ENCODE measurements around the gene UBL7.

UBL7 gene

DNA sequence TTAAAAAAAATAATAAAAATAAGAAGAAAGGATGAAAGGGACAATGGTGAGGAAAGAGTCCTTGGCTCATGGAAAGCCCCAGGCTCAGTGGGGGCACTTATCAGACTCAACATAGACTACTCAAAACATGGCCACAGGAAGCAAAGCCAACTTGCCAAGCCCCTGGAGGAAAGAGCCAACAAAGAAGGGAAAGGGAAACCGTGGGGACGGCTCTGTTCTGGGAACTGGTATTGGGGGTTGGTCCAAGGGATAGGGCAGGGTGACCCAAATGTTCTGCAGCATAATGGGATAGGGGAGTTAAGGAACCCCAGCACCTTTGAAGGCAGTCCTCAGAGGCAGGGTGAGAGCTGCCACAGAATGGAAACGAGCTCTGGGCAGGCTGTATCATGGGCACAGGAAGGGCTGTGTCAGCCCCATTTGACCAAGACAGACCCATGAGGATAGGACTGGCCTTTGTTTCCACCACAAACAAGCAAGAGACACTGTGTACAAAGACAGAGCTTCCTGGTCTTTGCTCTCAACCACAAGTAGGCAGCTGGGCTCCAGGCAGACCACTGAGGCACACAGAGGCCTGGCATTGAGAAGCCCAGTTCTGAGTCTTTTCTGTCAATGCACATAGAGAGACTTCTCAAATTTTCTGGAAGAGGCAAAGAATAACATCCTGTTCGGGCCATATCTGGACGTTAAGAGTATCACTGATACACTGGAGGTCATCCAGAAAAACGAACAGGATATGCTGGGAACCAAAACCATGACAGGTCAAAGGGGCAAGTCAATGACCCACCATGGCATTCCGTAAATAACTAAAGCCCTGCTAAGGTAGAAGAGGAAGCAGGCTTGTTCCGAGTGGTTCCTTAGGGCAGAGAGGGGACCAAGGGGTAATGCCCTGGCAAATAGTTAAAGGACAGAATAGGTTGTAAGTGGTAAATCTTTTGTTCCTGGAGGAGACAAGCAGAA, 16.6 kb downstream of the UBL7 start:
- peaks cover 6% of the 10 kb centered on the region for H3K36me3 ChIP-seq (ENCODE audit: control insufficient read depth, insufficient read depth, low read length)
- H3K4me1 ChIP-seq (ENCODE audit: control insufficient read depth, insufficient read depth, low read length): peaks cover 4% of the 10 kb centered on the region
- H3K9me3 ChIP-seq (ENCODE audit: control insufficient read depth, low read length): no peaks in the 10 kb centered on the region
- H3K27me3 ChIP-seq (ENCODE audit: control insufficient read depth, insufficient read depth, low read length): peaks cover 6% of the 10 kb centered on the region
- no peak overlapping the region for H3K9ac ChIP-seq (ENCODE audit: low read length)
- H3K4me3 ChIP-seq (ENCODE audit: low read length): no peak overlapping the region

DNA sequence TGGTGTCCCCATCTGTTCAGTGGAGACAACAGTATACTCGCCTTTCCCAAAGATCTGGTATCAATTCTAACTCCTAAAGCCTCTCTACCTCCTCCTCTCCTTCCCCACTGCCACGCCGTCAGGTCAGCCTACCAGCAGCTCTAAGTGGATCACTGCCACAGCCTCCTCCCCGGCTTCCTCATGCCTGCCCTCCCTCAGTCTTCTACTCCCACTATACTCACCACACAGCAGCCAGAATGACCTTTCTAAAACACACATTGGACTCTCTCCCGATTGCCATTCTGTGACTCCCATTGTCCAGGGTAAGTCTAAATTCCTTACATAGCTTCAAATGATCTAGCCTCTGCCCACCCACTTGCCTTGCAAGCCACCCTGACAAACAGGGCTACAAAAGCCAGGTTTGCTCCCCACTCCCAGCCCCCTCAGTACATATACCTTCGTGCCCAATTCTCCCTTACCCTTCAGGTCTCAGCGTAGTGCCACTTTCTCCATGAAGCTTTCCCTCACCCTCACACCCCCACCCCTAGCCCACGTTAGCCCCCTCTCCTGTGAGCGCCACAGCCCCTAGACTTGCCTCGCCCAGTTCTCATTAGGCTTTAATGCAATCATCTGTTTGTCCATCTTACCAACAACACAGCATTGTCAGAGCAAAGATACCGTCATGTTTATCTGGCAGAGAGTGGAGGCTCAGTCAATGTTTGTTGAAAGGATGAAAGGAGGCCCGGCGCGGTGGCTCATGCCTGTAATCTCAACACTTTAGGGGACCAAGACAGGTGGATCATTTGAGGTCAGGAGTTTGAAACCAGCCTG, 17.7 kb downstream of the UBL7 start:
- H3K4me1 ChIP-seq (ENCODE audit: control insufficient read depth, insufficient read depth, low read length): peaks cover 4% of the 10 kb centered on the region

DNA sequence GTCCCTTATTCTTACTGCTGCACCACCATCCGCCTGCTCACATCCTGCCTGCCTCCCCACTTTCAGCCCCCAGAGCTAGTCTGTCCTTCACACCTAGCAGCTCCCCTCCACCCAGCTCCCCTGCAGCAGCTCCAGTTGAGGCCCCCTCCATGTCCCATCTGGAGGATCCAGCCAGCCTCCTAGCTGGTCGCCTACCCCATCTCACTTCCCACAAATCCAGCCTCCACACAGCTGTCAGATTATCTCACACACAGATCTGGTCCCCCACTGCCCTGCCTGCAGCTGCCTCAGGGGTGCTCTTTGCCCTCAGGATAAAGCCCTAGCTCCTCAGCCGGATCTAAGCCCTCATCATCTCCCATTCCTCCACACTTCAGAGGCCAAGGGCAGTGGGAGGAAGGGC, 18.4 kb downstream of the UBL7 start:
- H3K9ac ChIP-seq (ENCODE audit: low read length): no peak overlapping the region

More for the DNA sequence above, 17.7 kb downstream of the UBL7 start:
- H3K27me3 ChIP-seq (ENCODE audit: control insufficient read depth, insufficient read depth, low read length): peaks cover 6% of the 10 kb centered on the region
- no peak overlapping the region for H3K4me3 ChIP-seq (ENCODE audit: low read length)
- no peaks in the 10 kb centered on the region for H3K9me3 ChIP-seq (ENCODE audit: control insufficient read depth, low read length)
- no peak overlapping the region for H3K9ac ChIP-seq (ENCODE audit: low read length)
- no peaks in the 10 kb centered on the region for H3K36me3 ChIP-seq (ENCODE audit: control insufficient read depth, insufficient read depth, low read length)

DNA sequence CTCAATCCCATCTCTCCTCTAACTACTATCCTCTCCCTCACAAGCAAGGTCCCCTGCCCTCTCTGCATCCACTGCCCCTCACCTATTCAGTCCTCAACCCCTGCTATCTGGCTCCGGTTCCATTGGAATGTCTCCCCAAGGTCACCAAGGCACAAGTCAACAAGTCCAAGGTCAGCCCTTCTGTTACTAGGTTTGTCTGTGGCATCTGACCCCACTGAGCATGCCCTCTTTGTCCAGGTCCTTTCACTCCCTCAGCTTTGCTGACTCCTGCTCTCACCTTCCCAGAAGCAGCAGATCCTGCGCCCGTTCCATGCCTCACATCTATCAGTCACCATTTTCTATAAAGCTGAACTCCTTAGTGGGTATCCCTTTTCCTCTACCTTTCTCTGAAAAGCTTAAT, 18.9 kb downstream of the UBL7 start:
- Histone ChIP-seq H3K4me1 (ENCODE audit: control insufficient read depth, insufficient read depth, low read length) (peaks cover 4% of the 10 kb centered on the region), H3K9ac (ENCODE audit: low read length) (no peak overlapping the region), H3K27me3 (ENCODE audit: control insufficient read depth, insufficient read depth, low read length) (peaks cover 6% of the 10 kb centered on the region), H3K9me3 (ENCODE audit: control insufficient read depth, low read length) (no peaks in the 10 kb centered on the region), H3K4me3 (ENCODE audit: low read length) (no peak overlapping the region), H3K36me3 (ENCODE audit: control insufficient read depth, insufficient read depth, low read length) (no peaks in the 10 kb centered on the region)

More for the DNA sequence above, 18.4 kb downstream of the UBL7 start:
- H3K9me3 ChIP-seq (ENCODE audit: control insufficient read depth, low read length): no peaks in the 10 kb centered on the region
- H3K36me3 ChIP-seq (ENCODE audit: control insufficient read depth, insufficient read depth, low read length): no peaks in the 10 kb centered on the region
- H3K27me3 ChIP-seq (ENCODE audit: control insufficient read depth, insufficient read depth, low read length): peaks cover 6% of the 10 kb centered on the region
- peaks cover 4% of the 10 kb centered on the region for H3K4me1 ChIP-seq (ENCODE audit: control insufficient read depth, insufficient read depth, low read length)
- no peak overlapping the region for H3K4me3 ChIP-seq (ENCODE audit: low read length)

DNA sequence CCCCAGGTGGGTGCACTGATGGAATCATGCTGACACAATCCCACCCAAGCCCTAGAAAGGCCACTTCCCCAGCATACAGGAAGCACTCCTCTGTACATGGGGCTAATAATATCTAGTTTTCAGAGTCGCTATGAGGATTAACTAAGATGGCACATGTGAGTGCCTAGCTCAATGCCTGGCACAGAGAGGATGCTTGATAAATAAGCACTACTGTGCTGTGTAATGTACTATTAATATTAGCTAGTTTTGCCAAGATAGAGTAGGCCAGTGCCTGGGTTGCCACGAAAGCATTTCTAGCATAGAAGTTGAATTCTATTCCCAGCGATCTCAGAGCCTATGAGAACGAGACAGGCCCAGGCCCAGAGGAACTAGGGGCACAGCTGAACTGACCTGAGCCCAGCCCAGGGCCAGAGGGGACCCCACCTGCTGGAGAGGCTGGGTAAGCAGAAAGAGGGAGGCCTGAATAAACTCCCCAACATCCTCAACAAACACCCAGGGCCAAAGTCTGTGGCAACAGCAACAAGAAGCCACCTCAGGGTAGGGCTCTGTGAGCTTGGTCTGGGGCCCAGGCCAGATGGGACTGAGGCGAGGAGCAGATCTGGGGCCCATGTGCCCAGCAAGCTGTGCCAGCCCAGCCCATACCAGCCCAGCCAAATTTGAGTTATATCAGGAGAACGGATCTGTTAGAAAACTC, 19.6 kb downstream of the UBL7 start:
- peaks cover 4% of the 10 kb centered on the region for H3K4me1 ChIP-seq (ENCODE audit: control insufficient read depth, insufficient read depth, low read length)
- no peak overlapping the region for H3K9ac ChIP-seq (ENCODE audit: low read length)
- no peaks in the 10 kb centered on the region for H3K9me3 ChIP-seq (ENCODE audit: control insufficient read depth, low read length)
- peaks cover 6% of the 10 kb centered on the region for H3K27me3 ChIP-seq (ENCODE audit: control insufficient read depth, insufficient read depth, low read length)
- H3K36me3 ChIP-seq (ENCODE audit: control insufficient read depth, insufficient read depth, low read length): no peaks in the 10 kb centered on the region
- no peak overlapping the region for H3K4me3 ChIP-seq (ENCODE audit: low read length)

DNA sequence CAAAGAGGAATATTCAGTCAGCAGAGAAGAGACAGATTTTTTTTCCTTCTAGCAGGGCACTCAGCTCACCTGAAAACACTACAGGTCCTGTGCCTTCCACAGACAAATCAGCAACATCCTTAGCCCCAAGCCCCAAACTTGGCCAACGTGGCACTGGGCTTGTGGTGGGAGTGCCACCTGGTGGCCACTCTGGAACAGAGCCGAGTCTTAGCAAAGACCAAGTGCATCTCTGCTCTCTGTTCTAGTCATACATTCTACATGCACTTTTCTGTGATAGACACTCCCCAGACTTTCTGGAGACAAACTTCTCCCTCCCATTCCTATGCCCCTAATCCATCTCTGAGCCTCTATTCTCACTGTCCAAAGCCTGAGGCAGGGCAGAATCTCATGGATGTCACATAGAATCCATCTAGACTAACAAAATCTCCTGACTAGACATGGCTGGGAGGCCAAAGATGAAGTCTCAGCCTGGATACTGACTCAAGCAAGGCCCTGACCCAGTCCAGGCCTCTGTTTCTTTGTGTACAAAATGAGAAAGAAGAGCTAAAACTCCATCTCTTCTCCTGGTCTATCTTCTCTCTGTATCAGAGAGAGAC, 22.1 kb downstream of the UBL7 start:
- Histone ChIP-seq H3K4me1 (ENCODE audit: control insufficient read depth, insufficient read depth, low read length) (peaks cover 4% of the 10 kb centered on the region), H3K4me3 (ENCODE audit: low read length) (no peak overlapping the region), H3K36me3 (ENCODE audit: control insufficient read depth, insufficient read depth, low read length) (no peaks in the 10 kb centered on the region), H3K27me3 (ENCODE audit: control insufficient read depth, insufficient read depth, low read length) (peaks cover 6% of the 10 kb centered on the region), H3K9ac (ENCODE audit: low read length) (no peak overlapping the region), H3K9me3 (ENCODE audit: control insufficient read depth, low read length) (no peaks in the 10 kb centered on the region)

DNA sequence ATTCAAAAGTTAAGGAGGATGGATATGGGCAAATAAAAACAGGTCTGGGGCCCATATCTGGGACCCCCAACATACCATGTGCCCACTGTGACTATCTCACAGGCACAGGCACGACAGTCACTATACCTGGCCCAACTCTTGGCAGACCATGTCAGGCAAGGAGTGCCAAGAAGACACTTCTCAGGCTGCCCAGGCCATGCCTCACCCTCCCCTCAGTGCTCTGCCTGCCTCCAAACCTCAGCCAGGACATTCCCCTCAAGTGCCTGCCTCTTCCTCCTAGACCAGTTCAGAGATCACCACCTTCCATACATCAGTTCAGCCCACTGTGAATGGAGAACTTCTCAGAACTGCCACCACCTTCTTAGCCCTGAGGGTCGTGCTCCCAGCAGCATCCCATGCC, 22.8 kb downstream of the UBL7 start:
- no peak overlapping the region for H3K9ac ChIP-seq (ENCODE audit: low read length)
- peaks cover 8% of the 10 kb centered on the region for H3K27me3 ChIP-seq (ENCODE audit: control insufficient read depth, insufficient read depth, low read length)
- no peak overlapping the region for H3K4me3 ChIP-seq (ENCODE audit: low read length)
- no peaks in the 10 kb centered on the region for H3K9me3 ChIP-seq (ENCODE audit: control insufficient read depth, low read length)
- peaks cover 4% of the 10 kb centered on the region for H3K4me1 ChIP-seq (ENCODE audit: control insufficient read depth, insufficient read depth, low read length)
- no peaks in the 10 kb centered on the region for H3K36me3 ChIP-seq (ENCODE audit: control insufficient read depth, insufficient read depth, low read length)

DNA sequence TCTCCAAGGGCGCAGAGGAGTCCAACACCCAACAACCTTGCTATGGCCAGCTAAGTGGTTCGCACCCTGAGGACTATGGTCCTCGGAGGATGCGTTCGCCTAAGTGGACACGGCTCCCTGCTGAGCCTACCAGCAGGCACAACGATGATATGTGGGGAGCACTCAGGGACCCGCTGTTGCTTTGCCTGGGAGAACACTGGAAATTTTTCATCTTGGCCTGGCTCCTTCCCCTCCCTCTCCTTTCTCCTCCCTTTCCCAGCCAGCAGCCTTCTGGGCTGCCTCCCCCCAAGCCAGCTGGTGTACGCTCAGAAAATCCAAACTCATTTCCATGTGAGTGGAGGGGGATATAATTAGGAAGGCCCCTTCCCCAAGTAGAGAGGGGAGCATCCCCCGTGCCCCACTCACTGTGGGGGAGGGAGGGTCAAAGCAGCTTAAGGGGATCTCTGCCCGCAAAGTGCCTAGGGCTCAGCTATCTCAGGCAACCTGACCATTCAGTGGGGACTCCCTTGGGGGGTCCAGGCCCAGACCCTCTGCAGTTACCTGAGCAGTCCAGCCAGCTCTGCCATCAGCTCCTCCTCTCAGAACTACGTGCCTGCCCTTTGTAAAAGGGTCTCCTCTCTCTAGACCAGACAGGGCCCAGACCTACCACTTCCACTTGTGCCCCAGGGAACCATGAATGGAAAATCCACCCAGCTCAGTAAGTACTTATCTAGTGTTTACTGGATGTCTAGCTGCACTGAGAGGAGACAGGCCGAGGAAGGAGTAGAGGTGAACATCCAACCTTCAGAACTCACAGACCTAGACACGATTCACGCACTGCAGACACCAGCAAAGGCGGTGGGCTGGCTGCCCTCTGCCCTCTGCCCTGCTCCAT, 26.5 kb downstream of the UBL7 start:
- Histone ChIP-seq H3K27me3 (ENCODE audit: control insufficient read depth, insufficient read depth, low read length) (peaks cover 30% of the 10 kb centered on the region), H3K4me3 (ENCODE audit: low read length) (no peak overlapping the region), H3K4me1 (ENCODE audit: control insufficient read depth, insufficient read depth, low read length) (peaks cover 7% of the 10 kb centered on the region), H3K36me3 (ENCODE audit: control insufficient read depth, insufficient read depth, low read length) (no peaks in the 10 kb centered on the region), H3K9ac (ENCODE audit: low read length) (peak overlapping the region; percentile 62), H3K9me3 (ENCODE audit: control insufficient read depth, low read length) (no peaks in the 10 kb centered on the region)

DNA sequence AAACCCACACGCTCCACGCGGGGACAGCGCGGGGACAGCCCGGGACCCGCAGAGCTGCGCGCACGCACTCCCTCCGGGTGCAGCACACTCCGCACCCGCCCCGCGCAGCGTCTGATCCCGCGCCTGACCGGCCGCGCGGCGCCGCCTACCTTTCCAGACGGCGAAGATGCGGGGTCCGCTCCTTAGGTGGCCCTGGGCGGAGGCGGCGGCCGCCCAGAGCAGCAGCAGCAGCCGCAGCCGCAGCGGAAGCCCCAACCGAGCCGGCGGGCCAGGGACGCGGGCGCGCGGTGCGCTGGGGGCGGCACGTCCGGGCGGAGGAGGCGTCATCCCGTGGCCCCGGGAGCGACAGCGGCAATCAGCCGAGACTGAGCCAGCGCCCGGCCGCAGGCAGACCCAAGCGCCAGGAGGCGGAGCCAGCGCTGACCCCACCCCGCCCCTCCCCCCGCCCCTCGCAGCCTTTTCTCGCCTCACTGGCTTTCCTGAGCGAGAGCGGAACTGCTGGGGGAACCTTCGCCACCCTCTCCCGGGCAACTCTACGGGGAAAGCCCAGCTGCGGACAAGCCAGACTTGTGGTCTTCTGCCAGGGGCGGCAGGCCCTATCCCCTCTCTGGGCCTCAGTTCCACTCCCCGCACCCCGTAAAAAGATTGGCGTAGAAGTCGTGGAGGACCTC, 27.2 kb downstream of the UBL7 start, which contains the start of gene SEMA7A:
Gene SEMA7A, minus strand, starts transcription at position 367 of the 671 bp plus-strand sequence. Its CDS starts 40 bp downstream, at position 327.
- H3K27me3 ChIP-seq (ENCODE audit: control insufficient read depth, insufficient read depth, low read length): peaks cover 30% of the 10 kb centered on the region
- H3K9ac ChIP-seq (ENCODE audit: low read length): peak within 1 kb of the TSS; percentile 62
- H3K36me3 ChIP-seq (ENCODE audit: control insufficient read depth, insufficient read depth, low read length): no peaks in the 10 kb centered on the region
- H3K4me1 ChIP-seq (ENCODE audit: control insufficient read depth, insufficient read depth, low read length): peaks cover 7% of the 10 kb centered on the region
- no peaks in the 10 kb centered on the region for H3K9me3 ChIP-seq (ENCODE audit: control insufficient read depth, low read length)
- peak within 1 kb of the TSS; percentile 15 for H3K4me3 ChIP-seq (ENCODE audit: low read length)

DNA sequence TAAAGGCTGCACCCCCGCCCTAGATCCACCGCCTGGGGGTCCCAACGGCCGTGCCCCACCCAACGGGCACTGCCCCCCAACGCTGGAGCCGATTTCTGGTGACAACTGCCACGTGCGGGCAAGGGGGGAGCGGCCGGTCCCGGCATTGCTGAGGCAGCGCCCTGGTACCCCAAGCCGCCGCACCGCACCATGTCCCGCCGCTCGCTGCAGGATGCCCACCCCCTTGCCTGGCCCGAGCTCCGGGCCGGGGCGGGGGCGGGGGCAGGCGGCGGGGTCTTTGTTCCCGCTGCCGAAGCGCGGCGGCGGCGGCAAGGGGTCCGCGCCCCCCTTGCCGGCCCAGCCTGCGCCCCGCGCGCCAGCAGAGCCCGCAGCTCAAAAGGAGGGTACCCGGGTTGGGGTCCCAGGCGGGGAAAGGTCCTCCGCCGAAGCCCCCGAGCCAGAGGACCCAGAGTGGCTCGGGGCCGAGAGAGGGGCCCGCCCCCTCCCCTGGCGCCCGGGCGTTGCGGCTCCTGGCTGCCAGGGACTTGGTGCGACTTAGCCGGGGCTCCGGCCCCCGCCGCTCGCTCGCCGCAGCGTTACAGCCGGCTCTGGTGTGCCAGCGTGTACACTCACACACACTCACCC, 27.9 kb downstream of the UBL7 start:
- H3K9ac ChIP-seq (ENCODE audit: low read length): peak overlapping the region; percentile 53
- H3K4me1 ChIP-seq (ENCODE audit: control insufficient read depth, insufficient read depth, low read length): peaks cover 7% of the 10 kb centered on the region

More for the DNA sequence above, 27.9 kb downstream of the UBL7 start:
- H3K27me3 ChIP-seq (ENCODE audit: control insufficient read depth, insufficient read depth, low read length): peaks cover 30% of the 10 kb centered on the region
- no peaks in the 10 kb centered on the region for H3K9me3 ChIP-seq (ENCODE audit: control insufficient read depth, low read length)
- H3K4me3 ChIP-seq (ENCODE audit: low read length): peak overlapping the region; percentile 15
- no peaks in the 10 kb centered on the region for H3K36me3 ChIP-seq (ENCODE audit: control insufficient read depth, insufficient read depth, low read length)

Data from mucosa of stomach (tissue), 1 donor.